Uterus (tissue), 2 donors: ENCODE results near the gene LYRM4.

Experiments
- POLR2A ChIP-seq, 2 donors: fragments of 450-650 bp; IDR thresholded peaks; one replicate each; pipeline ENCODE4 v1.6.1; 2016; ENCODE audit warnings: antibody characterized with exemption in 2 of 2, mild to moderate bottlenecking in 1 of 2, moderate library complexity in 1 of 2
- TF ChIP-seq, protein P1 (sequence below), 4 experiments: fragments of 200-600 bp in 2 of 4; fragments of 450-650 bp in 2 of 4; sonication (generic) in 2 of 4; IDR thresholded peaks; one replicate each; pipeline ENCODE4 v1.5.1; 2016 to 2019; ENCODE audit warnings: antibody characterized with exemption in 4 of 4, mild to moderate bottlenecking in 2 of 4, moderate library complexity in 1 of 4

DNA sequence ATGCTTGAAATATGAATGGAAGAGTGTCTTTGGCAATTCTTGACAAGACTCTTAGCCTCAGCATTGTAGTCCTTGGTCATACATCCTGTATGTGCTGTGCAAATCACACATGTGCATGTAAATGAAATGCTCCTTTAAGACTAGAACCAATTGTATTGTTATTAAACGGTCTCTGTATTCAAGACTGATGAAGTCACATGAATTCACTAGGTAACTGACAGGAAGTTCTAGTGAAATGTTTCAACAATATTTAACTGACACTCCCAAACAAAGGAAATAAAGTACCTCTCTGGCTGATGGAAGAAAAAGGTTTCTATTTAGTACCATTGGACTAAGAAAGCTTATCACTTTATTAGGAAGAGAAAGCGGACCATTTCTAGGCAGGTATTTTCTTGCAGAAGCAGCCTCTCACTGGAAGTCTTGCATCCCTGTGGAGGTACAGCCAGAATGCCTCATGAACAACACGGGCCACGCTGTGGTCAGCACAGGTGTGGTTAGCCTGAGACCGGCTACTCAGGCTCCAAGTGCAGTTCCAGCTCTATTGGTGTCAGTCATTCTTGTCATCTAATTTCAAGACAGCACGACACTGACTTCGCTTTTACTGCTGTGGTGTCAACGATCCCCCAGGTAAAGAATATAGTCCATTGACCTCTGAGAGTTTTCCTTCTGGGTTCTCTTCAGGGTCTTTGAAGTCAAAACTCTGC, 158.3 kb downstream of the LYRM4 start:
- TF ChIP-seq, protein P1, sequence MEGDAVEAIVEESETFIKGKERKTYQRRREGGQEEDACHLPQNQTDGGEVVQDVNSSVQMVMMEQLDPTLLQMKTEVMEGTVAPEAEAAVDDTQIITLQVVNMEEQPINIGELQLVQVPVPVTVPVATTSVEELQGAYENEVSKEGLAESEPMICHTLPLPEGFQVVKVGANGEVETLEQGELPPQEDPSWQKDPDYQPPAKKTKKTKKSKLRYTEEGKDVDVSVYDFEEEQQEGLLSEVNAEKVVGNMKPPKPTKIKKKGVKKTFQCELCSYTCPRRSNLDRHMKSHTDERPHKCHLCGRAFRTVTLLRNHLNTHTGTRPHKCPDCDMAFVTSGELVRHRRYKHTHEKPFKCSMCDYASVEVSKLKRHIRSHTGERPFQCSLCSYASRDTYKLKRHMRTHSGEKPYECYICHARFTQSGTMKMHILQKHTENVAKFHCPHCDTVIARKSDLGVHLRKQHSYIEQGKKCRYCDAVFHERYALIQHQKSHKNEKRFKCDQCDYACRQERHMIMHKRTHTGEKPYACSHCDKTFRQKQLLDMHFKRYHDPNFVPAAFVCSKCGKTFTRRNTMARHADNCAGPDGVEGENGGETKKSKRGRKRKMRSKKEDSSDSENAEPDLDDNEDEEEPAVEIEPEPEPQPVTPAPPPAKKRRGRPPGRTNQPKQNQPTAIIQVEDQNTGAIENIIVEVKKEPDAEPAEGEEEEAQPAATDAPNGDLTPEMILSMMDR (IDR thresholded peaks at IDR 0.05) = no peak
- TF ChIP-seq POLR2A (IDR thresholded peaks at IDR 0.05) = no peak
